ENCODE data around the gene CFAP47. TPM values are rescaled to one million over a fixed set of nuclear protein-coding genes. Genes with fewer than 3 reads are reported as not detected.

The CFAP47 gene
- total and polyA plus RNA-seq, 2 of the 13 experiments (the other 11 are each of a cell fraction or from before 2014, with no cell fraction given): not detected

DNA sequence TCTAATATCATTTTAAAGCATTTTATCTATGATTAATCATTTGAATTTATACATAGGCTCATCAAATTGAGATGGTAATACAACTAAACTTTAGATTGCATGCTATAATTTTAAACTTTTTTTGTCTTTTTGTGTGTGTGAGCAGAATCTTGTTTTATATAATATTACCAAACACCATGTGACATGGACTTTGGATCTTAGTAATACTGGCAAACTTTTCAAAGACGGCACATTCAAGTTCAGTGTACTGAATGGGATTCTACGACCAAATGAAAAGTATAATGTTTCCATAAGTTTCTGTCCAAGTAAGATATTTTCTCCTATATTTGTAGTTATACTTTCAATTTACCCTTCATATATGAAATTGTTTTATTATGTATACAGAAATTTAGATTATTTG, 116.0 kb downstream of the CFAP47 start:
- H3K36me3 ChIP-seq (replicated peaks in 1 of 2; ENCODE audit: control insufficient read depth in 1 of 2, insufficient read depth in 2 of 2, low read length in 2 of 2): no peaks in the 10 kb centered on the region
- no peaks in the 10 kb centered on the region for H3K4me1 ChIP-seq (ENCODE audit: insufficient read depth, low read length)
- H4K20me1 ChIP-seq (ENCODE audit: insufficient read depth, low read length): no peaks in the 10 kb centered on the region
- ChIA-PET CTCF (ENCODE audit: low intra/inter-chr PET ratio, low total read pairs) (no interaction called here), POLR2A (no interaction called here)
- H3K4me3 ChIP-seq (replicated peaks in 1 of 3; ENCODE audit: insufficient read depth in 1 of 3, low read depth in 2 of 3, low read length in 3 of 3): no peak overlapping the region
- H2AFZ ChIP-seq (ENCODE audit: low read length): no peak overlapping the region
- H3K27ac ChIP-seq (ENCODE audit: extremely low read length, insufficient read depth, low read length): no peak overlapping the region
- WGBS (ENCODE audit: low lambda C conversion rate): 42% methylated on average over 2 of the region's 2 CpGs
- intact Hi-C loops (cut with micrococcal nuclease; ENCODE audit: unreplicated experiment) (no loop called here), in situ Hi-C loops (cut with HindIII; ENCODE audit: extremely low pct_ligation_motif_present, low pct_unique_long_range_greater_than_20kb) (no loop called here)
- FAIRE-seq: no peak
- BruUV-seq (replicated peaks): no TSS peak
- H3K9ac ChIP-seq (ENCODE audit: insufficient read depth, low read depth, low read length): no peak overlapping the region
- no peak for DNase-seq (ENCODE audit: low spot score)
- no peaks in the 10 kb centered on the region for H3K9me3 ChIP-seq (ENCODE audit: low read length)
- TF ChIP-seq PLRG1 (conservative IDR thresholded peaks at IDR 0.05) (no peak), ZNF281 (CRISPR knock-in tag; IDR thresholded peaks at IDR 0.05; ENCODE audit: borderline replicate concordance) (no peak)
- H3K27me3 ChIP-seq (ENCODE audit: control insufficient read depth in 1 of 2, insufficient read depth in 2 of 2, low read length in 2 of 2): no peaks in the 10 kb centered on the region
- no peak for ATAC-seq
- H3K79me2 ChIP-seq (ENCODE audit: insufficient read depth, low read length): no peaks in the 10 kb centered on the region
- no peak overlapping the region for H3K4me2 ChIP-seq (ENCODE audit: low read depth, low read length)

- in situ Hi-C loops (cut with HindIII; ENCODE audit: extremely low pct_ligation_motif_present, low pct_unique_long_range_greater_than_20kb): no loop called here
- Histone ChIP-seq H4K20me1 (ENCODE audit: insufficient read depth, low read length) (no peaks in the 10 kb centered on the region), H3K27me3 (ENCODE audit: control insufficient read depth in 1 of 2, insufficient read depth in 2 of 2, low read length in 2 of 2) (no peaks in the 10 kb centered on the region), H3K79me2 (ENCODE audit: insufficient read depth, low read length) (no peaks in the 10 kb centered on the region), H3K9me3 (ENCODE audit: low read length) (no peaks in the 10 kb centered on the region), H3K4me3 (replicated peaks in 1 of 3; ENCODE audit: insufficient read depth in 1 of 3, low read depth in 2 of 3, low read length in 3 of 3) (no peak overlapping the region), H3K4me2 (ENCODE audit: low read depth, low read length) (no peak overlapping the region), H3K27ac (ENCODE audit: extremely low read length, insufficient read depth, low read length) (no peak overlapping the region), H2AFZ (ENCODE audit: low read length) (no peak overlapping the region), H3K36me3 (replicated peaks in 1 of 2; ENCODE audit: control insufficient read depth in 1 of 2, insufficient read depth in 2 of 2, low read length in 2 of 2) (no peaks in the 10 kb centered on the region), H3K9ac (ENCODE audit: insufficient read depth, low read depth, low read length) (no peak overlapping the region), H3K4me1 (ENCODE audit: insufficient read depth, low read length) (no peaks in the 10 kb centered on the region)
- FAIRE-seq: no peak
- intact Hi-C loops (cut with micrococcal nuclease; ENCODE audit: unreplicated experiment): no loop called here
- POLR2A ChIA-PET: no interaction called here
- no peak for ATAC-seq
- DNase-seq (ENCODE audit: low spot score): no peak
- no TSS peak for BruUV-seq (replicated peaks)
- CTCF ChIA-PET (ENCODE audit: low intra/inter-chr PET ratio, low total read pairs): no interaction called here
- WGBS (ENCODE audit: low lambda C conversion rate): 2% methylated on average over 3 of the region's 3 CpGs
- TF ChIP-seq FOXP1 (IDR thresholded peaks at IDR 0.05) (no peak), FOXP1 (CRISPR knock-in tag; IDR thresholded peaks at IDR 0.05) (no peak), ZNF318 (CRISPR knock-in tag; IDR thresholded peaks at IDR 0.05) (no peak), MBD4 (IDR thresholded peaks at IDR 0.05; ENCODE audit: borderline replicate concordance, low read length) (no peak), ZEB1 (IDR thresholded peaks at IDR 0.05; ENCODE audit: insufficient replicate concordance, low read depth) (no peak), ELF1 (CRISPR knock-in tag; IDR thresholded peaks at IDR 0.05) (no peak), KLF13 (CRISPR knock-in tag; IDR thresholded peaks at IDR 0.05) (no peak), NR2F6 (IDR thresholded peaks at IDR 0.05) (no peak), NR2F6 (CRISPR knock-in tag; IDR thresholded peaks at IDR 0.05) (no peak)
Observed at GRCh38 chrX:36062778-36063177, 143.2 kb downstream of the CFAP47 start.

Data from HepG2 (cell line).